ENCODE data around the gene UBASH3A.

The UBASH3A gene

GRCh38 chr21:42486072-42486471 is 82.4 kb downstream of the UBASH3A start:
- peak overlapping the region; percentile 32 for H3K27ac ChIP-seq
- TF ChIP-seq CTCF (conservative IDR thresholded peaks at IDR 0.05): no peak

- no peak for TF ChIP-seq CTCF (conservative IDR thresholded peaks at IDR 0.05)
- H3K27ac ChIP-seq: peak overlapping the region; percentile 32; the same call in 1 of the 2 replicates
These were observed 82.8 kb downstream of the UBASH3A start for GRCh38 chr21:42486531-42486930.

- H3K27ac ChIP-seq: no peak overlapping the region
- TF ChIP-seq CTCF (conservative IDR thresholded peaks at IDR 0.05): no peak
These were observed 85.4 kb downstream of the UBASH3A start for GRCh38 chr21:42489006-42489563.

- H3K27ac ChIP-seq: no peak overlapping the region
- TF ChIP-seq CTCF (conservative IDR thresholded peaks at IDR 0.05): no peak
These were observed 86.3 kb downstream of the UBASH3A start for GRCh38 chr21:42489991-42490390.

GRCh38 chr21:42490720-42491119 is 87.0 kb downstream of the UBASH3A start:
- no peak for TF ChIP-seq CTCF (conservative IDR thresholded peaks at IDR 0.05)
- H3K27ac ChIP-seq: no peak overlapping the region

GRCh38 chr21:42491328-42491727 is 87.6 kb downstream of the UBASH3A start:
- TF ChIP-seq CTCF (conservative IDR thresholded peaks at IDR 0.05): no peak
- H3K27ac ChIP-seq: no peak overlapping the region

GRCh38 chr21:42492201-42492600 is 88.5 kb downstream of the UBASH3A start:
- H3K27ac ChIP-seq: no peak overlapping the region
- no peak for TF ChIP-seq CTCF (conservative IDR thresholded peaks at IDR 0.05)

Data from VCaP (cell line).